ENCODE results near the gene CTH.
"Not testable (repeated sequence)": the region's sequence is repeated elsewhere in the genome, so short reads cannot be mapped to it uniquely, and the experiment has no call there.

The CTH gene

DNA sequence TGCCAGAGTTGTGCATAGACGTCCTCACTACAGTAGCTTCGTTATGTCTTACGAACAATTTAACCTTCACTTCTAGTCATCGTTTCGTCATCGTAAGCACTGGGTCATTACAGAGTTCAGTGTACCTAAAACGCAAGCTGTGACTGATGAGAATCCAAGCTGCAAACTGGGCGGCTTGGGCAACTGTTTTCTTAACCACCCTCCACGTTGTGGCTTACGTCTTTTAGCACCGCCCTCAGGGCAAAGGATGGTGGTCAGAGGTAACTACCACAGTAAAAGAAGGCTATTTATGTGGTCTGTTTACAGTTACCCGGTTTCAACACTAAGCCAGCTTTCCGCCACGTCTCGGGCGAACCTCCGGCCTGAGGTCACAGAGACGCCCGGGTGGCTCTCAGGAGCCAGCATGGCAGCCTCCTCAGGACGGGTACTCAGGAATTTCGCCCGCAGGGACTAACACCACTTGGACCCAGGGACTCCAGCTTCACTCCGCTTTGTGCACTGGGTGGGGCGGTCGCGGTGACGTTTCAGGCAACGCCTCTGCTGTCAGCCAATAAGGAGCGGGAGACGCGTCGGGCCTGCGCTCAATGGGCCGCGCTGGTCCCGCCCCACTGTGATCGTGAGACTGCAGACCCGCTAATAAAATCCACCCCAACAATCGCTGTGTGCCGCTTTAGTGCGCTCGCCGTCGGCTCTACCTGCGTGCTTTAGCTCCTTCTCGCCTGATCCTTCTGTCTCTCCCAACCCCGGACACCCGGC is at the start of gene CTH:
CTH (plus strand) TSS at position 665 of the 756 bp plus-strand sequence. CDS start 148 bp downstream, outside the sequence.
- DNase-seq, result peak; percentile 86

DNA sequence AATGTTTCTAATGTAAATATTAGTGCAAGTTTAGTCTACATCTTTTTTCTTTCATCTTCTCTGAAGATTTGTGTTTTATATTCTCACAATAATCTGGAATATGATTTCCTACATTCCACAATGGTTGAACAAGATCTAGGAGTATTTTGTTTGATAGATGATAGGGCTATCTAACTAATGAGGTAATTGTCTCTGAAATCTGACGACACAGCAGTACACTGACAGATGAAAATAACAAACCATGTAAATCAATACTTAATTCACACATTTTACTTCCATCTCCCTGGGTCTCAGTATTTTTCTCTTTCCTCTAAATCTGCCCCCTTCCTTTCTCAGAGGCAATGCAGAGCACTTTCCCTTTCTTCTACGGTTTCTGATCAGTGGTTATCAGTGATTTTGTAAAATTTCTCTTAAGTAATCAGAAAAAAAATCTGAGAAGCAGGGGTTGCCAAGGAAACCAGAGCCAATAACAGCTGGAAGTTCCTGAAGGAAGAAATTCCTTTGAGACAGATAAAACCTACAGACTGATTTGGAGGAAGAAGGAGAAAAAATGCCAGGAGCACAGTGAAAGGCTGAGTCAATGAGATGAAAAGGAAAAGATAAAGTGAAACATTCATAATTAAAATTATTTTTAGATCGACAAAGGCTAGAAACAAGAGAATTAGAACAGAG is 49.2 kb upstream of the CTH start:
- DNase-seq, result no peak

DNA sequence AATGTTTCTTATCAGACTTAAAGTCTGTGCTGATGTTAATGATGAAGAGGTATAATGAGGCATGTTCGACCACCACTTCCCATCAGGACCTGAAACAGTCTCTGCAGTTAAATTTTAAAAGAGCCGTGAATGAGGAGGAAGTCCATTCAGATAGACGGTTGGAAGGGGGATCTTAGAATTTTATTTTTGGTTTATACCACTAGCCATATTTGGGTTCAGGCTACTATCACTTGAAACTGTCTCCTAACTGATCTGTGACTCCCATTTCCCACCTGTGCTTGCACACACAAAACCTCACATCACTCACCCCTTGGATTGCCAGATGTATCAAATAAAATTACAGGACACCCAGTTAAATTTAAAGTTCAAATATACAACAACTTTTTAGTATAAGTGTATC is 46.6 kb upstream of the CTH start:
- no peak for DNase-seq

DNA sequence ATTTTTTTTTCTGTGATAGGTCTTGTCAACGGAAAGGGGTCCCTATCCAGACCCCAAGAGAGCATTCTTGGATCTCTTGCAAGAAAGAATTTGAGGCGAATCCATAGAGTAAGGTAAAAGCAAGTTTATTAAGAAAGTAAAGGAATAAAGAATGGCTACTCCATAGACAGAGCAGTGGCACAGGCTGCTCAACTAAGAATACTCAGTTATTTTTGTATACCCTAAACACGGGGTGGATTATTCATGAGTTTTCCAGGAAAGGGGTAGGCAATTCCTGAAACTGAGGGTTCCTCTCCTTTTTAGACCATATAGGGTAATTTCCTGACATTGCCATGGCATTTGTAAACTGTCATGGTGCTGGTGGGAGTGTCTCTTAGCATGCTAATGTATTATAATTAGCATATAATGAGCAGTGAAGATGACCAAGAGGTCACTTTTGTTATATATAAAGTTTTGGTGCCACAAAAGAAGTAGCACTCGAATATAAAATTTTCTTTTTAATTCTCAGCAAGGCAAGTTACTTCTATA is 44.6 kb upstream of the CTH start:
- not testable (repeated sequence) for DNase-seq

DNA sequence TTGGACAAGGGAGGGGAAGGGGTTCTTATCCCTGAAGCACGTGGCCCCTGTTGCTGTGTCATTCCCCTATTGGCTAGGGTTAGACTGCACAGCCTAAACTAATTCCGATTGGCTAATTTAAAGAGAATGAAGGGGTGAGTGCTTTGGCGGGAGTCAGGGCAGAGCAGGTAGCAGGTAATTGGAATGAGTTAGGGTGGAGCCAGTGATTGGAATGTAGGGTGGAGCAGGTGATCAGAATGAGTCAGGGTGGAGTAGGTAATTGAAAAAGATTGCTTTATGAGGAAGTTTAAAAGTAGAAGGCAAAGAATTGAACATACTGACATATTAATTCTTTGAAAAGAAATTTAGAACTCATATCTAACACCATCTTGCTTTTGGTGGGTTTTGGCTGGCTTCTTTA is 44.1 kb upstream of the CTH start:
- DNase-seq, result not testable (repeated sequence)

DNA sequence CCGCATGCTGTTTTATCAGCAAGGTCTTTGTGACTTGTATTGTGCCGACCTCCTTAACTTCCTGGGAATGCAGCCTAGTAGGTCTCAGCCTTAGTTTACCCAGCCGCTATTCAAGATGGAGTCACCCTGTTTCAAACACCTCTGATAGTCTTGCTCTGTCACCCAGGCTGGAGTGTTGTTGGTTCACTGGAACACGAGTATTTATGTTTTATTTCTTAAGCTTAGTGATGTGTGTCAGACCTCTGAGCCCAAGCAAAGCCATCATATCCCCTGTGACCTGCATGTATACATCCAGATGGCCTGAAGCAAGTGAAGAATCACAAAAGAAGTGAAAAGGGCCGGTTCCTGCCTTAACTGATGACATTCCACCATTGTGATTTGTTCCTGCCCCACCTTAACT is 43.7 kb upstream of the CTH start:
- not testable (repeated sequence) for DNase-seq

DNA sequence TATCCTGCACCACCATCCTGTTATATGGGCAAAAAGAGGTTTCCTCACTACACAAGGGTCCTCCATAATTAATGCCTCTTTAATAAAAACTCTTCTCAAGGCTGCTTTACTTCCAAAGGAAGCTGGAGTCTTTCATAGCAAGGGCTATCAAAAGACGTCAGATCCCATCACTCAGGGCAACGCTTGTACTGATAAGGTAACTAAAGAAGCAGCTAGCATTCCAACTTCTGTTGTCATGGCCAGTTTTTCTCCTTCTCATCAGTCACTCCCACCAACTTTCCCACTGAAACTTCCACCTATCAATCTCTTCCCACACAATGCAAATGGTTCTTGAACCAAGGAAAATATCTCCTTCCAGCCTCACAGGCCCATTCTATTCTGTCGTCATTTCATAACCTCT is 39.5 kb upstream of the CTH start:
- not testable (repeated sequence) for DNase-seq

DNA sequence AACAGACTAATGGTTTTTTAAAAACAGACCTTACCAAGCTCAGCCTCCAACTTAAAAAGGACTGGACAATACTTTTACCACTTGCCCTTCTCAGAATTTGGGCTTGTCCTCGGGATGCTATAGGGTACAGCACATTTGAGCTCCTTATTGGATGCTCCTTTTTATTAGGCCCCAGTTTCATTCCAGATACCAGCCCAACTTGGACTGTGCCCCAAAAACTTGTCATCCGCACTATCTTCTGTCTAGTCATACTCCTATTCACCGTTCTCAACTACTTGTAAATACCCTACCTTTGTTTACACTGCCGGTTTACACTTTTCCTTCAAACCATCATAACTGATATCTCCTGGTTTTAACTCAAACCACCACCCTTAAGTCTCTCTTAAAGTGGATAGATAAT is 38.6 kb upstream of the CTH start:
- DNase-seq, result no peak

DNA sequence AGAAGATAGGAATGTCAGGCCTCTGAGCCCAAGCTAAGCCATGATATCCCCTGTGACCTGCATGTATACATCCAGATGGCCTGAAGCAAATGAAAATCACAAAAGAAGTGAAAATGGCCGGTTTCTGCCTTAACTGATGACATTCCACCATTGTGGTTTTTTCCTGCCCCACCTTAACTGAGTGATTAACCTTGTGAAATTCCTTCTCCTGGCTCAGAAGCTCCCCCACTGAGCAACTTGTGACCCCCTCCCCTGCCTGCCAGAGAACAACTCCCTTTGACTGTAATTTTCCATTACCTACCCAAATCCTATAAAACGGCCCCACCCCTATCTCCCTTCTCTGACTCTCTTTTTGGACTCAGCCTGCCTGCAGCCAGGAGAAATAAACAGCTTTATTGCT is 37.5 kb upstream of the CTH start:
- not testable (repeated sequence) for DNase-seq

DNA sequence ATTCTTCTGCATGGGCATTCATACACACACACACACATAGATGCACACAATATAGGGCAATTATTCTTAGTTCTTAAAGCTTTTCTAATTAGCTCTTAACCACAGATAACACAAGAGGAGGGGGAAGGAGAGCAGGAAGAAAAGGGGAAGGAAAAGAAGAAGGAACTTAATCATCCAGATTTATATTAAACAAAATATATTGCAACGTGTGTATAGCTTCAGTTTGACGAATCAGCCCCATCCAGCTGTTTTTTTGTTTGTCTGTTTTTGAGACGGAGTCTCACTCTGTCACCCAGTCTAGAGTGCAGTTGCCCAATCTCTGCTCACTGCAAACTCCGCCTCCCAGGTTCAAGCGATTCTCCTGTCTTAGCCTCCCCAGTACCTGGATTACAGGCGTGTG is 34.9 kb upstream of the CTH start:
- DNase-seq, result no peak

DNA sequence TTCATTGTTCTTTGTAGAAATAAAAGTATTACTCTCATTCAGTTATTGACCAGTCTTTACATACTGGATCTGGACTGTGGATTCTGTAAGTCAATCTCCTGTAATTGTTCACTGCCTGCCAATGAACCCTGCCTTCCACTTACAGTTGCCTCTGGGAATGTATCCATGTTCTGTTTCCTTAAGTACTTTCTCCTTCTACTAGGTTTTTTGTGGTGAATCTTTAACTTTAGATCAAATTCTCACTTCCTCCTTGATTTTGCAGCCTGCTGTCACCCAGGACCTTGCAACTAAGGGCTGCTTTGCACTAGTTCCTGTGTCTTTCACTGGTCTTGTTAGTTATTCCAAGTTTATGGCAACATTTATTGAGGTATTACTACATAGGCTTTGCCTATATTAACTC is 28.4 kb upstream of the CTH start:
- DNase-seq, result no peak

DNA sequence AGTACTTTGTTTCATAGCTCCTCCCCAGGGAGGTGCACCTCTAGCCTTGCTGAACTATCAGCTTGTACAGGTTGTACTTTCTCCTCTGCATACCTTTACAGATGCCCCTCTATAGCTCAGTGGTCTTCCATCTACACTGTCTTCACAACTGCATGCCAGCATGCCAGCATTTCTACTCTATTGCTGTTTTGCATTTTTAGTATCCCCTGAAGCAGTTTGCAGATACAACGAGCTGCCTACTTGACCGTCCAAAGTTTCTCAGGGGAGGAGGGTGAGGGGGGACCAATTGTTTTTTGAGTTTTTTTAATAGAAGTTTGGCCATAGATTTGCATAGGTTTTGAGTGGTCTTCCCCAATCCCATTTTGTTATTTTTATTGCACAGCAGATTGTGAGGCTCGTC is 27.6 kb upstream of the CTH start:
- no peak for DNase-seq

DNA sequence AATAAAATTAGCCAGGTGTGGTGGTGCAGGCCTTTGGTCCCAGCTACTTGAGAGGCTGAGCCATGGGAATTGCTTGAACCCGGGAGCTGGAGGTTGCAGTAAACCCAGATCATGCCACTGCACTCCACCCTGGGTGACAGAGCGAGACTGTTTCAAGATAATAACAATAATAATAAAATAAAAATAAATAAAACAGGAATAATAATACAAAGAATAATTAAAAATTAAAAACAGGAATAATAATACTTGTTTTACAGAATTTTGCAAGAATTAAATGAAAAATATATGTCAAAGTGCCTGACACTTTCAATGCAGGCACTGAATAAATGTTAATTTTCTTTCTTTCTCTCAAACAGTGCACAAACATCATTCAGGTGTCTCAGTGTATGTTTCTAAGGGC is 26.5 kb upstream of the CTH start:
- DNase-seq, result no peak

DNA sequence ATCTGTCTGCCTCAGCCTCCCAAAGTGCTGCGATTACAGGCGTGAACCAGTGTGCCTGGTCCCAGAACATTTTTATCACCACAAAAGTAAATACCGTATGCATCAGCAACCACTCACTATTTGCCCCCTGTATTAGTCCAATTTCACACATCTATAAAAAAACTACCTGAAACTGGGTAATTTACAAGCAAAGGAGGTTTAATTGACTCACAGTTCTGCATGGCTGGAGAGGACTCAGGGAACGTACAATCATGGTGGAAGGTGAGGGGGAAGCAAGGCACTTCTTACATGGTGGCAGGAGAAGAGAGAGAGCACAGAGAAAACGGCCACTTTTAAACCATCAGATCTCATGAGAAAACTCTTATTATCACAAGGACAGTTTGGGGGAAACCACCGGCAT is 25.6 kb upstream of the CTH start:
- DNase-seq, result no peak

DNA sequence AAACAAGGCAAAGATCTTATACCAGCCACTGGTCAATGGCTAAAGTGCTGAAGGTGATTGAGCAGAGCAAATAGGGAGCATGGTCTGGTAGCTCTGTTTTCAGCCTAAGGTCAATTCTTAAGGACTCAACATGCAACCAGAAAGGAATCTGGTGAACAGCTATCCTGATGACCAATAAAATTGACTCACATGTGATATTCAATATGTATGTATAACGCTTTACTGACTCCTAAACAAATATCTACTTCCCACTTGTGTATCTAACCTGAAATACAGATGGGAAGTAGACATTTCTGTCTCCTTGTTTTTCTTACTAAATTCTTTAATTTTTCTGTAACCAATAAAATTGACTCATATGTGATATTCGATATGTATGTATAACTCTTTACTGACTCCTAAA is 24.9 kb upstream of the CTH start:
- DNase-seq, result no peak

DNA sequence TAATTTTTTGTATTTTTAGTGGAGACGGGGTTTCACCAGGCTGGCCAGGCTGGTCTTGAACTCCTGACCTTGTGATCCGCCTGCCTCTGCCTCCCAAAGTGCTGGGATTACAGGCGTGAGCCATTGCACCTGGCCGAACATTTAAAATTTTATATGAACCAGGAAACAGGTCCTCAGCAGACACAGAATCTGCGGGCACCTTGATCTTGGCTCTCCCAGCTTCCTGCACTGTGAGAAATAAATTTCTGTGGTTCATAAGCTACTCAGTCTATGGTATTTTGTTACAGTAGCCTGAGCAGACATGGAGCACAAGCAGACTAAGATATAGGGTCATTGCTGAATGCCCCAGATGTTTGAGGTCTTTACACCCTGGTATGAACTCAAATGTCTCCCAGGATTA is 23.6 kb upstream of the CTH start:
- no peak for DNase-seq

DNA sequence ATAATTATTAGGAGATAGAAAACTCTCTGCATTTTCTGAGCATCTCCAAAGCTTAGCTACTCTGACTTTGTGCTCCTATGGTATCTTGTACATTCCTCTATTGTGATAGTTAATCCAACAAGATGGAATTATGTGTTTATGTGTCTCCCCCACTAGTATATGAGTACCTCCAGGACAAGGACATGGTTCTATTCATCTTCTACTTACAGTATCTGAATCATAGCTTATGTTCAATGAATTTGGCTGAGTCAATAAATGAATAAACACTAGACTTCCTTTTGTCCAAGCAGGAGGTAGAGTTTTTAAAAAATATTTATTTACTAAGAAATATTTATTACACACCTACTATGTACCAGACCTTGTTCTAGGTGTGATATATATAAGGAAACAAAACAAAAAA is 18.4 kb upstream of the CTH start:
- DNase-seq, result no peak

DNA sequence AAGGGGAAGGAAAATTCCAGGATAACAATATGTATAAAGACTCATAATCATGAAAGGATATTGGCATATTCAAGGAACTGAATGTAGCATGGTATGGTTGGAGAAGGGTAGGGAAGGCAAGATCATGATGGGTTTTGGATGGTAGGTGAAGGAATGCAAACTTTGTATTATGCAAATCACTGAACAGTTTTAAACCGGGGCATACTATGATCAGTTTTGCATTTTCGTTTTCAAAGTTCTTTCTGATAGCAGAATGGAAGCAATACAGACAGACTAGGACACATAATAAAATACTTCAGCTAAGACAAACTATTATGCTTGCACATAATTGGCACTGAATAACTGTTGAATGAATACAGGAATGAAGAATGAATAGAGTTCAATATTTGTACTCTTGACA is 14.5 kb upstream of the CTH start:
- DNase-seq, result no peak

DNA sequence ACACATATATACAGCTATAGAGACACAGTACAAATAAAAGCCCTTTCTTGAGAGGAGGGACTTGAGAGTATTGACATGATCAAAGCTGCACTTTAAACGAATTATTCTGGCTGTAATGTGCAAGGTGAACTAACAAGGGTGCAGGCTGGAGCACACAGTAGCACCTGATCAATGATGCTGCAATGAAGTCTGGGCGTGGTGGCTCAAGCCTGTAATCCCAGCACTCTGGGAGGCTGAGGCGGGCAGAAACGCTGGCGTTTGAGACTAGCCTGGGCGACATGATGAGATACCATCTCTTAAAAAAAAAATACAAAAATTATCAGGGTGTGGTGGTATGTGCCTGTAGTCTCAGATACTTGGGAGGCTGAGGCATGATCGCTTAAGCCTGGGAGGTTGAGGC is 14.1 kb upstream of the CTH start:
- no peak for DNase-seq

DNA sequence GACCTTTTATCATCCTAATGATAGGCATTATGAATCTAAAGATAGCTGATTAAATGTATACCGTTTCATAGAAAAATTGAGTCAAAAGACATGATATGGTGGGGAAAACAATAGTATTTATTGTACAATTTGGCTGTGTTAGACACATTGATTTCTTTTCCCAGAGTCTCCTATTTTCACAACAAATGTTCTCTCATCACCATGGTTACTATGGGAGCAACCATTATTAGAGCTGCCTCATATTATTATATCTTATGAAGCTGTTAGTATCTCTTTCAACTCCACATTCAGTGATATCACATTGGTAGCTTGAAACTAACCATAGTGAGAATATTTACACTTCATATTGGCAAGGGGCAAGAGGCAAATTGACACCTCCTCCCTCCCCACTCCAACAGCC is 10.7 kb upstream of the CTH start:
- DNase-seq, result no peak

DNA sequence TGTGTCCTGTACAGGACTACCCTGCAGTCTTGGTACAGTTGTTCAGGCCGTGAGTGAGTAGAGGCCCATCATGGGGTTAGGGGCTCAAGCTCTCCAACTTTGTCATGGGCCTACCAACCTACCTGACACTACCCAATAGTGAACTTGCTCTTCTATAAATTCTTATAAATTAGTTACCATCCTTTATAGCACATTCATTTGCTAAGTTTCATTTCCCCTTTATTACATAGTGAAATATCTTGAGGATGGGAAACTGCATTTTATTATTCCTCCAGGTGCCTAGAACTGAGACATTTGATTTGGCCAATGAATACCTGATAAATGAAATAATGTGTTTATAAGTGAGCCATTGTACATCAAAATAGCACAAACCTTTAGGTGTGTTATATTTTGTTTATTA is 9.1 kb upstream of the CTH start:
- DNase-seq, result no peak

DNA sequence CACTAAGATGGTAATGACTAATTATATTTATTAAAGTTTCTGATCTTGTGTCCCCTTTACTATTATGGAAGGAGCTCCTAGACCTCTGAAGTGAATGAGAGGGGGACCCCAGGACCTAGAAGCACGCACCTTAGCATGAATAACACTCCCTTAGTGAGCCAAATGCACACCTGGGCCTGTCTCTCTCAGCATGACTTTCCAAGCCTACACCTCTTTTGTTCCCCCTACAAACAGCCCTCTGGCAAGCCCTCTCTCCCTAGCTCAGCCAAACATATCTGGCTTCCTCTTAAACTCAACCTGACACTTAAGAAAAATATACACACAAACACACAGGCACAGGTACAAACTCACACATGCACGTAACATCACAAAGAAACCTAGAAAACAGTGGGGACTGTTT is 7.3 kb upstream of the CTH start:
- no peak for DNase-seq

DNA sequence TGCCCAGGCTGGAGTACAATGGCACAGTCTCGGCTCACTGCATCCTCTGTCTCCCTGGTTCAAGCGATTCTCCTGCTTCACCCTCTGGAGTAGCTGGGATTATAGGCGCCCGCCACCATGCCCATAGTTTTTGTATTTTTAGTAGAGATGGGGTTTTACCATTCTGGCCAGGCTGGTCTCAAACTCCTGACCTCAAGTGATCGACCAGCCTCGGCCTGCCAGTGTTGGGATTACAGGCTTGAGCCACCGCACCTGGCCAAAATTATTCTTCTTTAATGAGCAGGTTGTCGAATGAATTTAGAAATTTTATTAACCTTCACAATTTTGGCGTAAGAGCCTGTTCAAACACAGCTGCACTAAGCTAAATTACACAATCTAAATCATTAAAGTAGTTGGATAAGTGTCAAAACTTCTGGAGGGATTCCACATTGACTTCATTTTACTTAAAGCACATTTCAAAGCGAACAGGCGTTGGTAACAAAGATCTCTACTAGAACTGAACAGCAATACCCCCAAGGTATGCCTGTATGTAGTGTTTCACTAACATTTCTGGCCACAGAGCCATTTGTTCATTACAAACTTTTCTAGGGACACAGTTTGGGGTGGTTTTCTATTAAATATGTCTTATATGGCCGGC is 5.2 kb upstream of the CTH start:
- no peak for DNase-seq

DNA sequence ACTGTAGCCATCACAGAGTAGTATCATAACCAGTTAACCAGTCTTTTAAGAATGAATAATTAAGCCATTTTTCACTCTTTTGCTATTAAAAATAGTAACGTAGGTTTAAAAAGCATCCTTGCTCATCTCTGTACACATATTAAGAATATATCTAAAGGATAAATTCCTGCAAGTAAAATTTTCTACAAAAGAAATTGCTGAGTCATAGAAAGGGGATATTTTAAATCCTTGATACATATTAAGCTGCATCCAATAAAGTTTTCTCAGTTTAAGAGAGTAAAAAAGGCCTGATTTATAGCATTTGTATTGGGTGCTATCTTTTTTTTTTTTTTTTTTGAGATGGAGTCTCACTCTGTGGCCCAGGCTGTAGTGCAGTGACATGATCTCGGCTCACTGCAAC is 1.9 kb upstream of the CTH start:
- DNase-seq, result no peak

All from activated effector memory CD4-positive, alpha-beta T cell treated with Interleukin-2 at 50 U/mL for 16 hours (primary cell).